ENCODE results near the gene RNF144A. TPM values are rescaled to one million over a fixed set of nuclear protein-coding genes. Genes with fewer than 3 reads are reported as not detected.

Gene RNF144A
- total and polyA plus RNA-seq, 2 experiments from 2014 or later, result 0.60 to 3.5 TPM

DNA sequence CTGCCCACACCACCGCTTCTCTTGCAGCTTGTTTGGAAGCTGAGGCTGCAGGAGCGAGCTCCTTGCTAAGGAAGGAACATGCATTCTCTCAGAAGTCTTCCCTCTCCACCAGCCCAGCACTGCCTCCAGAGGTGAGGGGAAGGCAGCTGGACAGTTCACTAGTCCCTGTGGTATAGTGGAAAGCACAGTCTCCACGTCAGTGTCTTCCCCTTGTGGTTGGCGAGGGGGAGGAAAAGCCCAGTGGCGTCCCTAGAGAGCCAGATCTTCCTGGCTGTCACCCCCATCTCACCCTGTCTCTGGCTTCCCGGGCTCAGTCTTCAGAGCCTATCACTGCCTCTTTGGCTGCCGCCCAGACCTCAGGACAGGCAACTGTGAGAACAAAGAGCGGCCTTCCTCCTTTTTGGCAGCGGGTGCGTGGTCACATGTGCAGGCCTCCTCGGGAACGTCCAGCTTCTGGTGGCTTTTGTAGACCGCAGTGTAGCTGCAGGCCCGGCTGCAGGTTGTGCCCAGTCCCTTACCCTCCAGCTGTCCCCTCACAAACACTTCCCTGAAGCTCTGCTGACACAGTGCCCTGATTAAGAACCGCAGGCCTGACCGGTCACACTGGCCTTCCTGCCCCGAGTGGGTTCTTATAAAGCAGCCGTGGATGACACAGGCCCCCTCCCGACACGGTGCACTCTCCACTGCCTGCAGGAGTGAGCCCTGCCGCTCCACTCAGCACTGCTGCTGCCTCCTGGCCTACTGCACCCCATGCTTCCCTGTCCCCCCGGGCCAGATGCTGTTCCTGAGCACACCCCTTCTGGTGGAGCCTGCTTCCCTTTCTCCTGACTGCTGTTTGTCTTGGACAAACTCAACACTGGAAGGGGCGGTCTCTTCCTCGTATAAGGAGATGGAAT, 90.9 kb downstream of the RNF144A start:
- H2AFZ ChIP-seq, result no peak overlapping the region
- H3K79me2 ChIP-seq (ENCODE audit: insufficient read depth), result no peaks in the 10 kb centered on the region
- no peak overlapping the region for H3K9ac ChIP-seq
- WGBS, 2 experiments (ENCODE audit: low coverage in 1 of 2, low lambda C conversion rate in 2 of 2, missing lambda C conversion rate in 2 of 2), result 88 to 92% methylated on average over 24 of the region's 24 CpGs
- H3F3A ChIP-seq (ENCODE audit: insufficient read depth), result peaks cover 31% of the 10 kb centered on the region
- H3K4me2 ChIP-seq (ENCODE audit: unreplicated experiment), result no peak overlapping the region
- peak; percentile 15 for DNase-seq
- no peaks in the 10 kb centered on the region for H3K9me3 ChIP-seq (ENCODE audit: low read depth)
- H4K20me1 ChIP-seq (ENCODE audit: insufficient read depth), result no peaks in the 10 kb centered on the region
- no peaks in the 10 kb centered on the region for H3K36me3 ChIP-seq (ENCODE audit: low read depth)
- TF ChIP-seq EZH2 (IDR thresholded peaks at IDR 0.05; ENCODE audit: insufficient read depth, poor library complexity, severe bottlenecking) (no peak), EZH2phosphoT487 (IDR thresholded peaks at IDR 0.05; ENCODE audit: insufficient read depth, low read depth) (no peak)
- no peak overlapping the region for H3K27ac ChIP-seq
- no peak overlapping the region for H3K4me3 ChIP-seq
- in situ Hi-C loops (cut with MboI), result no loop called here
- no peaks in the 10 kb centered on the region for H3K9me2 ChIP-seq (ENCODE audit: insufficient read depth)
- H3K4me1 ChIP-seq (ENCODE audit: insufficient read depth), result peaks cover 33% of the 10 kb centered on the region
- H3K27me3 ChIP-seq (replicated peaks; ENCODE audit: insufficient read depth), result no peaks in the 10 kb centered on the region

DNA sequence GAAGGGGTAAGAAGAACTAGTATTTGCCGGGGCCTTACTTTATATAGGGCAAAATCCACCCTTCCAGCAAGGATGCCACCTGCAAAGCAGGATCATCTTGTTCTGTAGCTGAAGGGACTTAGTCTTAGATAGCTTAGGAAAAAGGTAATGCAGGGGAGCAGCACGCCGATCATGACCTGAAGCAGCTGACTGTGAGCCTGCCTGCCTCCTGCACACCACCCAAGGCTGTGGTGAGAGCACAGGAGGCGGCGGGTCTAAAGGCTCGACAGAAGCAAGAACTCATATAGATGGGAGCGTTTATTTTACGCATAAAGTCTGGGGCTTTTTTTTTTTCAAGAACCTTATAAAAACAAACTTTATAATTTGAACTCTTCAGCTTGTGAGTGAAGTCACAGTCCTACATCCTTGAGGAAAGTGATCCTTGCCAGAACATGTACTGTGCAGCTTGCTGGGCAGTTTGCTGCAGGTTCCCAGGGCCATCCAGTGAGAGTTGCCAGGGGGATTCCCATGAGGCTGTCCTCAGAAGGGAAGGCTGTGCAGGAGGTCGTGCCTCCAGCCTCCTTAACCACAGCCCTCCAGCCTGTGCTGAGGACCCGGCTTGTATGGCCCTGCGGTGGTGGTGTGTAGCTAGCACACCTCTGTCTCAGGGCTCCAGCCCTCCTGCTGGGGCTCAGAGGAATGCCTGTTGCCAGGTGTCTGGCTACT, 92.1 kb downstream of the RNF144A start:
- H3K27ac ChIP-seq, result no peak overlapping the region; the same call in 1 of the 2 replicates
- WGBS, 2 experiments (ENCODE audit: low coverage in 1 of 2, low lambda C conversion rate in 2 of 2, missing lambda C conversion rate in 2 of 2), result 93 to 94% methylated on average over 11 of the region's 11 CpGs

DNA sequence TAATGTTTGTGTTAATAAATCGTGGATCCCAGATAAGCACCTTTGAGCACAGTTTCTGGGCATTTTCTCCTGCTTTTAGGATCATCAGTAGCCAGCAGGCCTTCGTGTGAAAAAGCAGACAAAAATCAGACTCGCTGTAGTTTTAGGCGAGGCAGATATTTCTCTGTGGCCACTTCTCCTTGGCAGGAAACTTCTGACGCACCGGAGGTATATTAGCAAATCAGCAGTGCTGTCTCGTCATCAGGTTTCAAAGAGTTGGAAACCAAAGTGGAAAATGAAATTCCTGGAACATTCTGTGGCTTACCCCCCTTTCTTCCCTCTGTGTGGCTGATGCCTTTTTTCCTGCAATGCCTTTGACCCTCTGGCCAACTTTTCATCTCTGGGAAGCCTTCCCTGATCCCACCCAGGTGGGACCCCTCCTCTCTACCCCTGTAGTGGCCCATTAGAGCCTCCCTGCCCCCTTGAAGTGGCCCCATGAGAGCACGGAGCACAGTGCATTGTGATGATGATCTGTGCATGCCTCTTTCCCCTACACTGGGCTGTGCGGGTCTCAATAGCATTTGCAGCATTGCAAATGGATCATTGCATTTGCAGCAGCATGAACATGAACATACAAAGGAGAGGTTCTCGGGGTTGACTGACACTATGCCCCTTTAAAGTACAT, 93.3 kb downstream of the RNF144A start:
- Histone ChIP-seq H3K79me2 (ENCODE audit: insufficient read depth) (no peaks in the 10 kb centered on the region), H3K9me2 (ENCODE audit: insufficient read depth) (no peaks in the 10 kb centered on the region), H3K4me2 (ENCODE audit: unreplicated experiment) (peak overlapping the region; percentile 21), H3K9ac (peak overlapping the region; percentile 74), H4K20me1 (ENCODE audit: insufficient read depth) (no peaks in the 10 kb centered on the region), H3K4me3 (no peak overlapping the region), H3K27me3 (replicated peaks; ENCODE audit: insufficient read depth) (no peaks in the 10 kb centered on the region), H3K9me3 (ENCODE audit: low read depth) (no peaks in the 10 kb centered on the region), H3K36me3 (ENCODE audit: low read depth) (no peaks in the 10 kb centered on the region), H3K27ac (peak overlapping the region; percentile 96), H2AFZ (0 out of 2 replicates have a peak overlapping the region, but pooled peaks have one; percentile 31), H3F3A (ENCODE audit: insufficient read depth) (peaks cover 54% of the 10 kb centered on the region), H3K4me1 (ENCODE audit: insufficient read depth) (peaks cover 56% of the 10 kb centered on the region)
- in situ Hi-C loops (cut with MboI), result no loop called here
- 30 to 32% methylated on average over 10 of the region's 10 CpGs for WGBS, 2 experiments (ENCODE audit: low coverage in 1 of 2, low lambda C conversion rate in 2 of 2, missing lambda C conversion rate in 2 of 2)
- TF ChIP-seq EZH2phosphoT487 (IDR thresholded peaks at IDR 0.05; ENCODE audit: insufficient read depth, low read depth) (no peak), EZH2 (IDR thresholded peaks at IDR 0.05; ENCODE audit: insufficient read depth, poor library complexity, severe bottlenecking) (no peak)
- DNase-seq, result peak; percentile 93

More for the DNA sequence above, 92.1 kb downstream of the RNF144A start:
- TF ChIP-seq EZH2 (IDR thresholded peaks at IDR 0.05; ENCODE audit: insufficient read depth, poor library complexity, severe bottlenecking) (no peak), EZH2phosphoT487 (IDR thresholded peaks at IDR 0.05; ENCODE audit: insufficient read depth, low read depth) (no peak)
- in situ Hi-C loops (cut with MboI), result no loop called here
- Histone ChIP-seq H3K27me3 (replicated peaks; ENCODE audit: insufficient read depth) (no peaks in the 10 kb centered on the region), H3K79me2 (ENCODE audit: insufficient read depth) (no peaks in the 10 kb centered on the region), H3K4me3 (no peak overlapping the region), H3F3A (ENCODE audit: insufficient read depth) (peaks cover 42% of the 10 kb centered on the region), H4K20me1 (ENCODE audit: insufficient read depth) (no peaks in the 10 kb centered on the region), H3K9me2 (ENCODE audit: insufficient read depth) (no peaks in the 10 kb centered on the region), H3K4me2 (ENCODE audit: unreplicated experiment) (no peak overlapping the region), H3K9ac (peak overlapping the region; percentile 74), H2AFZ (no peak overlapping the region), H3K4me1 (ENCODE audit: insufficient read depth) (peaks cover 45% of the 10 kb centered on the region), H3K9me3 (ENCODE audit: low read depth) (no peaks in the 10 kb centered on the region), H3K36me3 (ENCODE audit: low read depth) (no peaks in the 10 kb centered on the region)
- DNase-seq, result peak; percentile 4
